DMS153 treated with DMSO at 0.1 percent for 48 hours (cell line): Measurements from ENCODE around the gene ASB6.
"Not testable (repeated sequence)": the region's sequence is repeated elsewhere in the genome, so short reads cannot be mapped to it uniquely, and the experiment has no call there.

Experiments used
- DNase-seq: peaks from one replicate; lab custom pipeline; 2025; ENCODE audit not compliant: unreplicated experiment; lab: John Stamatoyannopoulos, UW

ASB6 gene

DNA sequence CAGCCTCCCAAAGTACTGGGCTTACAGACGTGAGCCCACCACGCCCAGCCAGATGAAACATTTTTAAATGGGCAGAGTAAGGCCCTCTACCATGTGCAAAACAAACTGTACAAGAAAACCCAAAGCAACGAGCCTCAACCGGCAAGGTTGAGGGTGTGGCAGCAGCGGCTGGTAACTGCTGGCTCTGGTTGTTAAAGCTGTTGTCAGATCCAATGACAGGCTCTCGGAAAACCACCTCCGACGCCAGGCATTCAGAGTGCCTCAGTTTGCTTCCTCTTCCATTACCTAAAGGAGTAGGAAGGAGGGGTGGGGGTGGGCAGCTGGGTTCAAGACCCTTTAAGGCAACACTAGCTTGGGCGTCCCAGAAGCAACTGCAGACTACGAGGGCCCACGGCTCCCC is 2.4 kb upstream of the ASB6 start:
- no peak for DNase-seq

DNA sequence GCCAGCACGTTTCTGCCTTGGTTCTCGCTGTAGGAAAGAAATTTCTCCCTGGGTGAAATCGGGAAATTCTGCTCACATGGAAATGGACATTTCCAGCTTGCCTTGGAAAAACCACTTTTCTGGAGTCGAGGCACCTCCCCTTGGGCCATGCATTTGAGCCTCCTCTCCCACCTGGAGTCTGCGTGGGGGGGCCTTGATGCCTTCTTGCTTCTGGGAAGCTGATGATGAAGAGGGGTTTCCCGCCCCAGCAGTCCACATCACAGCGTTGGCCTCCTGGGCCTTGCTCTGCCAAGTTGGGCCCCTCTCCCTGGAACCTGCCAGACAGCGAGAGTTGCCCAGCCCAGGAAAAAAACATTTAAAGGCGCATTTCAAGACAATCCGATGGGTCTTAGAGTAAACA is 1.8 kb upstream of the ASB6 start:
- DNase-seq = no peak

DNA sequence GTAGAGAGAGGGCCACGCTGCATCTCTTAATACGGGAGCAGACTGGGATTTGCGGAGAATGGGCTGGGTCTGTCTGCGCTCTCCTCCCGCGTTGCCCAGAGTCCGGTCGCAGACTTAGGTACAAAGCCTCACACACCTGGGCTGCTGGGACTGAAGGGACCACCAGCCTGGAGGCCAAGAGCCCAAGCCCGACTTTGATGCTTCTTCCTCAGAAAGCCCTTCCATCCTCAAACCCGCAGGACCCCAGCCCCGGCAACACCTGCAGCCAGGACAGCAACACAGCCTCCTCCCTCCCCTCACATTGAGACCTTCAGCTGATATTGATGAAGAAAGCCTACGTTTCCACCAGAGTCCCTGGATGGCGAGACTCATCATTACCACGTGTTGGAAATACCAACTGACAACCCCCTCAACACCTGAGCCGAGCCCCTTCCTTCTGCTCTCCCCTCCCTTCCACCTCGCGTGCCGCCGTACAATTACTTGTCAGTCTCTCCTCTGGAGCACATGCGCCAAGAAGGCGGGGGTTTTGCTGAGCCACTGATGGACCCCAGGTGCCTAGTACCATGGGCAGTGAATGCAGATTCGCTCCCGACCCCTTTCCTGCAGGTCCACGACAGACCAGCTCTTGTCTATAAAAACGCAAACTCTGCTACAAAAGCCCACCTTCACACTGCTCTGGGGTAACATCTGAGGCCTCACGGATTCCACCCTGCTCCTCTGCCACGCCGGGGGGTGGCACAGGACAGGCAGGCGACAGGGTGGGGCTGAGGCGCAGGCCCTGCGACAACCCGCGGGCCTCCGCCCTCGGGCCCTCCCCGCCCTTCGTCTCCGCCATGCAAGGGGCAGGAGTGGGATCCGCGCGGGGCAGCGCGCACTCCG is 841 bp downstream of the ASB6 start:
- DNase-seq = no peak

- no peak for DNase-seq
Measured at GRCh38 chr9:129640086-129640870, 1.7 kb downstream of the ASB6 start.

DNA sequence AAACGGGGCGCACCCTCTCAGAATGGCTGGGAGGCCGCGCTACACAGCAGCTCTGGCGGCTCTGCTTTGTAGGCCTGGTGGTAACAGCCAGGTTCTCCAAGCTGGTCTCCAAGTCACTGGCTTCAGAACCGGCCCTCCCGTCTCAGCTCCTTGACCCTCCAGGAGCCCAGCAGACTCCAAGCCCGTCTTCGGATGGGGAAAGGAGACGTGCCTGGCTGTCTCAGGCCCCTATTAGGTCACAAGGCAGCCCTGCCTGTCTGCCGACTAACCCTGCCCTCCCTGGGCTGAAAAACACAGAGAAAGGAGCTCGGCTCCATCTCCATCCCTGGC is 2.2 kb downstream of the ASB6 start:
- DNase-seq = no peak

GRCh38 chr9:129639034-129639630 is 2.8 kb downstream of the ASB6 start:
- DNase-seq = no peak

DNA sequence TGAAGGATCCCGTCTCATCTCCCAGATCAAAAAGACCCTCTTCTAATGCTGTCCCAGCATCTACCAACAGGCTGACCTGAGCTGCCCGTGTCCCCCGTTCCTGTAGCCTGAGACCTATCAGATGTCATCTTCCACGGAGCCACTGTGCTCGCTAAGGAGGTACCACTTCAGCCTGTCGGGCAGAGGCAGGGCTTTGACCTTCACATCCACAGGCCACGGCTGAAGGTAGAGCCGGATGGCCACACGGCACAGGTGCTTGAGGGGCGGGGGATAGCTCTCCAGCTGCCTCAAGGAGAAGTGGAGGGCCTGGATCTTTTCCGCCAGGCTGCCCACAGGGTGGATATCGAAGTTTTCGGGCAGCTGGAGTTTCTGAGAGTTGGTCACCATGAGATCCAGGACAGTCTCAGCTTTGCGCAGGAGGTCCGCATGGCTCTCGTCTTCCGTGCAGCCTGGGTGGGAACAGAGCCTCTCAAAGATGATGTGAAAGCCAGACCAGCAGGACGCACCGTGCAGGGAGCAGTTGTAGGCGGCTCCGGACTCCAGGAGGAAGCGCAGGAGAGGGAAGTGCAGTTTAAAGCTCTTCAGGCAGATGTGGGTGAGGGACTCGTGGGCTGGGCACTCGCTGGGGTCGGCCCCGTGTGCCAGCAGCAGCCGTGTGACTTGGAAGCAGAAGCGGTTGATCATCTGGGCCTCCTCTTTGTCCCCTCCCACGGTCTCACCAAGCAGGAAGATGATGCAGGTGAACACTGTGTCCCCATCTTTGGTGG is 4.1 kb downstream of the ASB6 start:
- no peak for DNase-seq

- DNase-seq = no peak
Measured at GRCh38 chr9:129637102-129637501, 4.8 kb downstream of the ASB6 start.

- DNase-seq = not testable (repeated sequence)
Measured at GRCh38 chr9:129636343-129636742, 5.6 kb downstream of the ASB6 start.

DNA sequence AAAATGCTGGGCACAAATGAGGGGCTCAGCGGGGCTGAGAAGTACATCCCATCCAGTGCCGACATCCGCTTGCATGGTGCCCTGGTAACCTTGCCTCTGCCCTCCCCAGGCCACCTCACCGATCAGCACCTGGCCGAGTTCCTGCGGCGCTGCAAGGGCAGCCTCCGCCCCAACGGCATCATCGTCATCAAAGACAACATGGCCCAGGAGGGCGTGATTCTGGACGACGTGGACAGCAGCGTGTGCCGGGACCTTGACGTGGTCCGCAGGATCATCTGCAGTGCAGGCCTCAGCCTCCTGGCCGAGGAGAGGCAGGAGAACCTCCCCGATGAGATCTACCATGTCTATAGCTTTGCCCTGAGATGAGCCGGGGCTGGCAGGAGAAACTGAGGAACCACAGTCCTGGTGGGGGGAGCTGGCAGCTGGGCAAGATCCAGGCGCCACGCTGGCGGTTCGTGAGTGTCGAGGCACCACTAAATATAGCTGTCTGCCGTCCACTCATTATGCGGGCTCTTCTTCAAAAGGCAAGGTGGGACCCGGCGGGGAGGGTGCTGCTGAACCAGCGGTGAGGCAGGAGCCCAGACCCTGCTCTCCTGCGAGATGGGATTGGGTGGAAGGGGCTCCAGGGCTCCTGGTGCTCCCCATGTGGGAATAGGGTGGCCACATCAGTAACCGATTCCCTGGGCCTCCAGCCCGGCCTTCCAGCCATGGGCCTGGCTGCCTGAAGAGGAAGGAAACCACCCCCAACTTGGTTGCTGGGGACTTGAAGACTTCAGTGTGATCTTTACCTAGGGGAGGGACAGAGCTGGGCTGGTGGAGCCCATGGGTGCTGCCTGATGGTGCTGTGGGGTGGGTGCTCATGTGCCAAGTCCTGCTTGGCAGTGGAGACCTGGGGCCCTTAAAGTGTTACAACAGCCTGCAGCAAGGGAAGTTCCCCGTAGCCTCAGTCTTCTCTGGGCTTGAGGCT is 6.6 kb downstream of the ASB6 start:
- DNase-seq = no peak

DNA sequence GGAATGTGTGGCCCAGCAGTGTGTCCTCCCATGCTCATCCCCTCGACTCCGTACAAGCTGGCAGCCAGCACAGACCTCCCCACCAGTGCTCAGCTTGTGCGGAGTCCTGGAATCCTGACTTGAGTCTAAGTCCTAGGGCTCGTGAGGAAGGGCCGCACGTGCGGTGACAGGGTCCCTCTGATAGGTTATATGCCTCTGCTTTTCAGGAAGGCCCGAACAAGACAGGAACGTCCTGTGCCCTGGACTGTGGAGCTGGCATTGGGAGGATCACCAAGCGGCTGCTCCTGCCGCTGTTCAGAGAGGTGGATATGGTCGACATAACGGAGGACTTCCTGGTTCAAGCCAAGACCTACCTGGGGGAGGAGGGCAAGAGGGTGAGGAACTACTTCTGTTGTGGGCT is 8.1 kb downstream of the ASB6 start:
- DNase-seq = no peak

DNA sequence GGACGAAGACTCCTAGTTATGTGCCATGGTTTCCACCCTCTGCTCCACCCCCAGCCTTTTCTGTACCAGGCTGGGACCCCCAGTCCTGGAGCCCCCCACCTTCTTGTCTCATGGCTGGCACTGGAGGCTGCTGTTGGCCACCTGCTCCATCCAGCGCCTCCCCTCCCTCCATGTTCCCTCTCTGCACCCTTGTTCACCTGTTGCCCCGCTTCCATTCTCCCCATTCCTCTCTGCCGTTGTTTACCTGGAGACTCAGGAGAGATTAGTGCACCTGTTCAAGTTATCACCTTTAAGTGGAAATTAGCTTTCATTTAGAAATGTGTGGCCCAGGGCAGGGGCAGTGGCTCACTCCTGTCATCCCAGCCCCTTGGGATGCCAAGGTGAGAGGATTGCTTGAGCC is 8.7 kb downstream of the ASB6 start:
- no peak for DNase-seq

- no peak for DNase-seq
Measured at GRCh38 chr9:129632460-129632859, 9.5 kb downstream of the ASB6 start.

DNA sequence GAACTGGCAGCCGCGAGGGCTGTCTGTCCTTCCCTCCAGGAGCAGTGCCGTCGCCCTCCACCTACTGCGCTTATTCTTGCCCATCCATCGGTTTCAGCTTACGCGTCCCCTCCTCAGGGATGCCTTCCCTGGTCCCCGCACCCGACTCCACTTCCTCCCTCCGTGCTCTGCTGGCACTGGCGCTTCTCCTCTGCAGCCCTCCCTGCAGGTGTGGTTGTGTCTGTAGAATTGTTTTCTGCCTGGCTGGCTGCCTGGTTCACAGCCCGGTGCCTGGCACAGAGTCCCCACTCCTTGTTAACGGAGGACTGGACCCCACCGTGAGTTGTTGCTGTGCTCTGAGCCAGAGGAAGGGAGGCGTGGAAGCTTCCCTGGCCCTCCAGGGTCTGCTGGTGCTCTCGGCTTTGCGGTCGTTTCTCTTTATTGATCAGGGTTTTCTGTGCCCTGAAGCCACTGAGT is 10.2 kb downstream of the ASB6 start:
- DNase-seq = no peak

GRCh38 chr9:129630967-129631673 is 10.8 kb downstream of the ASB6 start:
- no peak for DNase-seq

DNA sequence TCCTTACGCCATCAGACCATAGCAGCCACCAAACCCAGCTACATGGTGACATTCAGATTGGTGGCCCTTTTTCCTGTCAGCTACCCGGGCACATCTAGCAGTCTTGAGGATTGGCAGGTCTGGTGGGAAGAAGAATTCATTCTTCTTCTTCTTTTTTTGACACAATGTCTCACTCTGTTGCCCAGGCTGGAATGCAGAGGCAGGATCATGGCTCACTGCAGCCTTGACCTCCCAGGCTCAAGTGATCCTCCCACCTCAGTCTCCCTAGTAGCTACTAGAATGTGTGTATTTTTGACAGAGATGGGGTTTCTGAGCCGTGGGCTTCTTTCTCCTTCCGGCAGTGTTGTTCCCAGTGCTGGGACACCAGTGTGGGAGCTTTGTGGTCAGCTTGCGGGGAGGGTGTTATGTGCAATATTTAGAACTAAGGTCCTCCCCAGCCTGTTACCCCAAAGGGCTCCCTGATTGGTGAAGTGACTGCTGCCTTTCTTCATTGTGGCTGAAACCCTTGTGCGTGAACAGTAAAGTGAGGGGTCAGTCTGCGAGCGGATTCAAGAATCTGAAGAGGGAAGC is 12.6 kb downstream of the ASB6 start:
- DNase-seq = no peak

GRCh38 chr9:129628709-129629108 is 13.2 kb downstream of the ASB6 start:
- DNase-seq = no peak

GRCh38 chr9:129627556-129628440 is 14.2 kb downstream of the ASB6 start:
- DNase-seq = no peak
